GM06990 (cell line): ENCODE results near the gene AKNA.

Experiments
- DNase-seq: peaks from one replicate; pipeline ENCODE4 v3.0.0-alpha.2; 2011; ENCODE audit not compliant: insufficient read length; ENCODE audit errors: extremely low read depth
- H3K27me3 ChIP-seq: replicated peaks from 2 replicates; pipeline ENCODE4 v1.6.0; 2011; ENCODE audit warnings: low read length; ENCODE audit not compliant: control insufficient read depth, insufficient read depth
- H3K36me3 ChIP-seq: 2 replicates; pipeline ENCODE4 v1.5.1; 2011; ENCODE audit warnings: low read length; ENCODE audit not compliant: control insufficient read depth, insufficient read depth
- H3K4me3 ChIP-seq: replicated peaks from 2 replicates; pipeline ENCODE4 v1.5.1; 2011; ENCODE audit warnings: low read depth, mild to moderate bottlenecking, control low read depth, low read length
- TF ChIP-seq, protein P1 (sequence below): IDR thresholded peaks from 2 replicates; pipeline ENCODE4 v1.5.1; 2011; ENCODE audit warnings: low read length, control low read depth, mild to moderate bottlenecking, inconsistent platforms; ENCODE audit not compliant: insufficient read depth, poor library complexity, severe bottlenecking

Gene AKNA

DNA sequence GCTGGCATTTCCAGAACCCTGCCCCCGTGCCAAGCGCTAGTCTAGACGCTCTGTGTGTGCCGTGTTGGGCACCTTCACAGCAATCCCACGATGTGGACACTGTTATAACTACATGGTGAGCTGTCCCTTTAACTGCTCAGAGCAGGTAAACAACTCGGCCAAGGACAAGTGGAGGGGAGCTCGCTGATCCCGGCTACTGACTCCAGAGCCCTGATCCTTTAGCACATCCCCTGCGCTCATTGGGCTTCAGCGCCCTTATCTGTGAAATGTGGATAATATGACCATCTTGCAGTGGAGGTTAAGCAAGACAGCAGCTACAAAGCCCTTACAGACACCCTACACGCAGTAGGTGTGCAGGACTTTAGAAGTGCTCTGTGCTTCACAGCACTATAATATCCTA, 41.6 kb downstream of the AKNA start:
- H3K27me3 ChIP-seq: no peaks in the 10 kb centered on the region
- no peak for DNase-seq
- H3K36me3 ChIP-seq: peaks cover 82% of the 10 kb centered on the region
- TF ChIP-seq, protein P1, sequence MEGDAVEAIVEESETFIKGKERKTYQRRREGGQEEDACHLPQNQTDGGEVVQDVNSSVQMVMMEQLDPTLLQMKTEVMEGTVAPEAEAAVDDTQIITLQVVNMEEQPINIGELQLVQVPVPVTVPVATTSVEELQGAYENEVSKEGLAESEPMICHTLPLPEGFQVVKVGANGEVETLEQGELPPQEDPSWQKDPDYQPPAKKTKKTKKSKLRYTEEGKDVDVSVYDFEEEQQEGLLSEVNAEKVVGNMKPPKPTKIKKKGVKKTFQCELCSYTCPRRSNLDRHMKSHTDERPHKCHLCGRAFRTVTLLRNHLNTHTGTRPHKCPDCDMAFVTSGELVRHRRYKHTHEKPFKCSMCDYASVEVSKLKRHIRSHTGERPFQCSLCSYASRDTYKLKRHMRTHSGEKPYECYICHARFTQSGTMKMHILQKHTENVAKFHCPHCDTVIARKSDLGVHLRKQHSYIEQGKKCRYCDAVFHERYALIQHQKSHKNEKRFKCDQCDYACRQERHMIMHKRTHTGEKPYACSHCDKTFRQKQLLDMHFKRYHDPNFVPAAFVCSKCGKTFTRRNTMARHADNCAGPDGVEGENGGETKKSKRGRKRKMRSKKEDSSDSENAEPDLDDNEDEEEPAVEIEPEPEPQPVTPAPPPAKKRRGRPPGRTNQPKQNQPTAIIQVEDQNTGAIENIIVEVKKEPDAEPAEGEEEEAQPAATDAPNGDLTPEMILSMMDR: no peak
- no peak overlapping the region for H3K4me3 ChIP-seq

DNA sequence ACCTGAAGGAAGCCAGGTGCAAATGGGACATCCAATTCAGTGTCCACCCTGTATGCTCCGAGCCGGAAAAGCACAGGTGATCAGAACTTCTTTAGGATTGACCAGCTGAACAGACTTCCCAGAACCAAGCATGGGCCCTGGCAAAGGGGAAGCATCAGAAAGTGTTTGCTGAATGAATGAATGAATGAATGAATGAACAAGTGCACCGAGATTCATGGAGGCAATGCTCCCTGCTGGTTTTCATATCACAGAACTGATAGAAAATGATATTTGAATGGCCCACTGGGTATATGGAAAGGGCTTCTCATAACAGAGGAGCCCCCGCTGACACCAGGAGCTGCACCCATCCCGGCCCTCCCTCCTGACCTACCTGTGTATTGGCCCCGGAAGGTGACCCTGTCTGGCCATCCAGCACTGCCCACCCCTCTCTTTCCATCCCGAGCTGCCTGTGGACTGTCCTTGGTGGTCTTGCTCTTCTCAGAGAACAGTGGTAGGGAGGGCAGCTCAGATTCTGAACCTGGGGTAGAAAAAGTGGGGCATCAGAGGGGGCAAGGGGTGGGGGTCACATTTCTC, 42.2 kb downstream of the AKNA start:
- no peak for DNase-seq
- H3K36me3 ChIP-seq: peaks cover 78% of the 10 kb centered on the region
- H3K27me3 ChIP-seq: no peaks in the 10 kb centered on the region

DNA sequence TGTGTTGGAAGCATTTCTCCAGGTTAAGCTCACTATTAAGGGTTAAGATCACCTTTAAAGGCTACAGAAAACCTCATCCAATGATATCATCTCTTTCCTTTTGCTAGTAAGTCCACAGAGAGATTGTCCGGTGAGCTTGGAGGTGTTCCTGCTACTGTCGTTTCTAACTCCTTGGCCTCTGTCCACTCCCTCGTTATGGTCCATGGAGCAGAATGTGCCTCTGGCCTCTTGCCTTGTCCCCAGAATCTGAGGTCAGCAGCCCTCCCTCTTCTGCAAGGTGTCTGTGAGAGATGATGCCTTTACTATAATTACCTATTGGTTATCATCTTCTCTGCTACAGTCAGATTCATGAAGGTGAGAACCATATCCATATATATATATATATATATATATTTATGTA, 43.1 kb downstream of the AKNA start:
- Histone ChIP-seq H3K27me3 (no peaks in the 10 kb centered on the region), H3K36me3 (peaks cover 73% of the 10 kb centered on the region), H3K4me3 (no peak overlapping the region)
- TF ChIP-seq, protein P1: no peak
- no peak for DNase-seq

More for the DNA sequence above, 42.2 kb downstream of the AKNA start:
- no peak overlapping the region for H3K4me3 ChIP-seq
- TF ChIP-seq, protein P1: no peak

DNA sequence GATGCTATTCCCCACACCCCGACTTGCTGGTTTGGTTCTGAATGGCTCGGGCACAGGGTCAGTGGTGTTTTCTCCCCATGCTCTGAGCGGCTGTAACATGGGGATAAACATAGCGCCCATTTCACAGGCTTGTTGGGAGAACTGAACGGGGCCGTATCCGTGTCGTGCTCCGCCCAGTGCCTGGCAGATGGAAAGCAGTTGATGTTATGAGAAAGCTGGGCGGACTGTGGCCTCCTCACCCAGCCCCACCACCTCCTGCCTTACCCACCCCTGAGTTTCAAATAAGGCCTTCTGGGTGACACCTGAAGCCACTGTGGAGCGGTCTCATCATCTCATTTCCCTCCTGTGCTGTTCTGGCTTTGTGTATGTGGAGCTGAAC, 43.6 kb downstream of the AKNA start:
- DNase-seq: no peak
- TF ChIP-seq, protein P1: no peak
- peaks cover 75% of the 10 kb centered on the region for H3K36me3 ChIP-seq
- no peaks in the 10 kb centered on the region for H3K27me3 ChIP-seq
- no peak overlapping the region for H3K4me3 ChIP-seq

DNA sequence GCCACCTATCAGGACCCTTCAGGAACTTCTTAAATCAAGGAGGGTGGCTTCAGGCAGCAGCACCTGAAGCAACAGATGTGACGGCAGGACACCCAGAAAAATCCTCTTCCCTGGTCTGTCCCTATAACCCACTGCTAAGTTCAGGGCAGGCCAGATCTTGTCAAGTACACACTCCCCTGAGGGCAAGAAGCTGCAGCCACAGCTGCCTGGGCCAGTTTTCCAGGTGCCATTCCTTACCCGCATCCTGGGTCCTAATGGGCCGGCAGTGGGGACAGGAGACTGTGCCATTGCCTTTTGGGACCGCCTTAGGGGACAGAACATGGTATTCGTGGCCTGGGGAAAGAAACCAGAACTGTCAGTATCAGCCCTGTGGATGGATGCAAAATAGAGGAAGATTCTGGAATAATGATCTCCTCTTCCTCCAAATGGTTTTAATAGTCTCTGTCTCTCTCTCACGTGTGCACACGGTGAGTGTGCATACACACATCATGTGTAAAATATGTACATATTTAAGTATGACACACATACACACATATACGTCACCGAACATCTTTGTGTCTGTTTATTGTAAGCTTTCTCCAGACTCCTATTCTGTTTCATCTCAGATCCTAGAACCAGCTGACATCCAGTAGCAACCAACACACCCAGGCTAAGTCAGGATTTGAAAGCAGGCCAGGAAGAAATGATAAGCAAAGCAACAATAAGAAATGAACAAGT, 44.2 kb downstream of the AKNA start:
- Histone ChIP-seq H3K4me3 (no peak overlapping the region), H3K27me3 (no peaks in the 10 kb centered on the region), H3K36me3 (peaks cover 74% of the 10 kb centered on the region)
- TF ChIP-seq, protein P1: no peak
- DNase-seq: no peak
